Right atrium auricular region (tissue), 2 donors: ENCODE measurements around the gene CCDC92B. TPM values are rescaled to one million over a fixed set of nuclear protein-coding genes. Genes with fewer than 3 reads are reported as not detected.
"Not testable (repeated sequence)": the region's sequence is repeated elsewhere in the genome, so short reads cannot be mapped to it uniquely, and the experiment has no call there.

ENCODE experiments used
- DNase-seq: peaks from one replicate; pipeline ENCODE4 v3.0.0-alpha.2; 2019; ENCODE audit warnings: low spot score
- H3K27ac ChIP-seq, 2 donors: fragments of 200-600 bp; sonication (generic); 1 replicate in 1 of 2; 2 replicates in 1 of 2; pipeline ENCODE4 v1.5.1; 2016 to 2019
- H3K27me3 ChIP-seq, 2 donors: fragments of 200-600 bp; sonication (generic); one replicate each; pipeline versions ENCODE4 v1.5.1 to v1.6.0; 2017 to 2019
- H3K36me3 ChIP-seq: fragments of 200-600 bp; sonication (generic); one replicate; pipeline ENCODE4 v1.5.1; 2016
- H3K4me1 ChIP-seq, 2 donors: fragments of 200-600 bp; sonication (generic); one replicate each; pipeline versions ENCODE4 v1.5.1 to v1.6.0; 2017 to 2019
- H3K4me3 ChIP-seq, 2 donors: fragments of 200-600 bp; sonication (generic); 1 replicate in 1 of 2; 2 replicates in 1 of 2; pipeline ENCODE4 v1.5.1; 2017 to 2019; ENCODE audit warnings: mild to moderate bottlenecking in 1 of 2, moderate library complexity in 1 of 2
- H3K9me3 ChIP-seq, 2 donors: fragments of 200-600 bp; sonication (generic); one replicate each; pipeline ENCODE4 v1.5.1; 2019
- CTCF ChIP-seq, 2 donors: fragments of 200-600 bp; sonication (generic); IDR thresholded peaks; one replicate each; pipeline ENCODE4 v1.5.1; 2019; ENCODE audit warnings: antibody characterized with exemption in 2 of 2
- microRNA counts, 2 donors: library from miRNA; unstranded; fragments of <30 nt; microRNA quantifications; one replicate each; lab custom pipeline; 2016 to 2017
- microRNA-seq, 2 donors: library from miRNA; unstranded; fragments of <30 nt; microRNA quantifications; one replicate each; pipeline ENCODE4, GENCODE V29; 2016 to 2017; ENCODE audit warnings: borderline number of aligned reads in 2 of 2, borderline replicate concordance in 1 of 2
- total RNA-seq, 2 donors: library from RNA; depleted of rRNA; stranded (reverse); fragments of >200 nt; gene quantifications; one replicate each; pipeline ENCODE4 v1.1.0, GENCODE V29; 2016

Gene CCDC92B
- total RNA-seq, 2 donors from 2014 or later, result not detected

GRCh38 chr17:2684549-2684948 lies 64.9 kb downstream of the CCDC92B start:
- DNase-seq, result peak; percentile 52

DNA sequence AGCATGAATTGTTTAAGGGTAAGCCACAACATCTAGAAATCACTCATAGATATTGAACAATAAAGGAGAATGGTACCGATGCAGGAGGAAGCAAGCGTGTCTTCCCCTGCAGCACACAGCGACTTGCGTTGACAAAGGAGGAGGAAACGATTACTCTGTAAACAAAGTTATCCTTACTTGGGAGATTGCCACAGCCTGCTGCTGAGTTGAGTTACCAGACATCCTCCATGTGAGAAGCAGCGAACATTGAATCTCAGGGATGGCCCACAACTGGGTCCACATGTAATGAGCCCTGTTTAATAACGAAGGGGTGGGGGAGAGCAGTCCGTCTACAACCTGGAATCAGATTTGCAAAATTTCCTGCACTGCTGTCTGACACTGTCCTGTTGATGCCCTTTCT lies 65.5 kb downstream of the CCDC92B start:
- Histone ChIP-seq H3K36me3 (peaks cover 37% of the 10 kb centered on the region), H3K4me3 (no peak overlapping the region), H3K27me3 (no peaks in the 10 kb centered on the region), H3K4me1 (peaks cover 0 to 28% of the 10 kb centered on the region in 2 donors), H3K9me3 (no peaks in the 10 kb centered on the region), H3K27ac (no peak overlapping the region)
- no peak for TF ChIP-seq CTCF (IDR thresholded peaks at IDR 0.05)
- DNase-seq, result peak; percentile 34

More at GRCh38 chr17:2684549-2684948, 64.9 kb downstream of the CCDC92B start:
- Histone ChIP-seq H3K4me3 (no peak overlapping the region), H3K4me1 (peaks cover 0 to 34% of the 10 kb centered on the region in 2 donors), H3K27me3 (no peaks in the 10 kb centered on the region), H3K36me3 (peaks cover 37% of the 10 kb centered on the region), H3K27ac (no peak overlapping the region), H3K9me3 (no peaks in the 10 kb centered on the region)
- no peak for TF ChIP-seq CTCF (IDR thresholded peaks at IDR 0.05)

GRCh38 chr17:2682176-2682938 lies 67.1 kb downstream of the CCDC92B start:
- Histone ChIP-seq H3K36me3 (peaks cover 50% of the 10 kb centered on the region), H3K27ac (no peak overlapping the region), H3K4me1 (peaks cover 0 to 14% of the 10 kb centered on the region in 2 donors), H3K4me3 (no peak overlapping the region), H3K27me3 (no peaks in the 10 kb centered on the region), H3K9me3 (no peaks in the 10 kb centered on the region)
- TF ChIP-seq CTCF (IDR thresholded peaks at IDR 0.05), result no peak
- DNase-seq, result no peak

DNA sequence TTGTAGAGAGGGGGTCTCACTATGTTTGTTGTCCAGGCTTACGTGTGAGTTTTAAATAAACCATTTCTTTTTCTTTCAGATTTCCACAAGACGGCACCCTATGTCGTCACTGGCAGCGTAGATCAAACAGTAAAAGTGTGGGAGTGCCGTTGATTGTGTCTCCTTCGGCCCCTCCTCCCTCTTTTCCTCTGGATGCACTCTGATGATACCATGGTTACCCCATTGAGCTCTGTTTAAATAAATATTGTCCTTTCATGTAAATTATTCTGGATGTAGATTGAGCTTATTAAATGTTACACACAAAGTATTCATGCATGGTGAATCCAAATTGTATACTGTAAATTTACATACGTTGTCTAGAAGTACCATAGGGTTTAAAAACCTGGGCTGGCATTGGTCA lies 67.8 kb downstream of the CCDC92B start:
- peak; percentile 36 for DNase-seq
- Histone ChIP-seq H3K4me3 (no peak overlapping the region), H3K9me3 (no peaks in the 10 kb centered on the region), H3K27ac (no peak overlapping the region), H3K36me3 (peaks cover 55% of the 10 kb centered on the region), H3K27me3 (no peaks in the 10 kb centered on the region), H3K4me1 (peaks cover 0 to 7% of the 10 kb centered on the region in 2 donors)
- TF ChIP-seq CTCF (IDR thresholded peaks at IDR 0.05), result no peak

DNA sequence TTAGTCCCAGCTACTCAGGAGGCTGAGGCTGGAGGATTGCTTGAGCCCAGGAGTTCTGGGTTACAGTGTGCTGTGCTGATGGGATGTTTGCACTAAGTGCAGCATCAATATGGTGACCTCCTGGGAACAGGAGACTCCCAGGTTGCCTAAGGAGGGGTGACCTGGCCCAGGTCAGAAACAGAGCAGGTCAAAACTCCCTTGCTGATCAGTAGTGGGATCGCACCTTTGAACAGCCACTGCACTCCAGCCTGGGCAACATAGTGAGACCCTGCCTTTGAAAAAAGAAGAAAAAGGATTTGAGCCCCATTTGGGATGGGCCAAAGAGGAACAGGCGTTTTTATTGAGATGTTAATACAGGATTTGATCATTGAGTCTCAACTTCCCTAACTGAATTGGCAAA lies 68.5 kb downstream of the CCDC92B start:
- no peak overlapping the region for H3K27ac ChIP-seq
- H3K27me3 ChIP-seq, result no peaks in the 10 kb centered on the region
- H3K36me3 ChIP-seq, result peaks cover 56% of the 10 kb centered on the region
- peaks cover 0 to under 1% of the 10 kb centered on the region in 2 donors for H3K4me1 ChIP-seq
- no peak overlapping the region for H3K4me3 ChIP-seq
- no peak for TF ChIP-seq CTCF (IDR thresholded peaks at IDR 0.05)
- DNase-seq, result no peak
- no peaks in the 10 kb centered on the region for H3K9me3 ChIP-seq

DNA sequence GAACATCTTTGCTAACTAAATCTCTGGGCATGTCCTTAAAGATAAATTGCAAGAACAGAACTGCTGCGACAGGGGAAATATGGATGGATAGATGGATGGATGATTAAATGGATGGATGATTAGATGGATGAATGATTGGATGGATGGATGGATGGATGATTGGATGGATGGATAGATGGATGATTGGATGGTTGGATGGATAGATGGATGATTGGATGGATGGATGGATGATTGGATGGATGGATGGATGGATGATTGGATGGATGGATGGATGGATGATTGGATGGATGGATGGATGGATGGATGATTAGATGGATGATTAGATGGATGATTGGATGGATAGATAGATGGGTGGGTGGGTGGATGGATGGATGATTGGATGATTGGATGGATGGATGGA lies 70.2 kb downstream of the CCDC92B start:
- not testable (repeated sequence) for H3K4me1 ChIP-seq, H3K27me3 ChIP-seq, H3K27ac ChIP-seq, H3K9me3 ChIP-seq, DNase-seq, H3K4me3 ChIP-seq
- H3K36me3 ChIP-seq, result peaks cover 65% of the 10 kb centered on the region

MicroRNA genes within 50 kb of the gene (microRNA counts, 767-probe panel; counts per million panel counts)
- 0 to 31.0 counts per million in 2 donors for microRNA hsa-miR-1253 (lab: Ali Mortazavi, UCI)

Small RNA genes within 50 kb of the gene (microRNA-seq; reads per million reads assigned to microRNA genes)
- gene MIR1253 (0 reads per million in 2 donors), gene MIR6776 (0 to 2.1 reads per million in 2 donors)

Other genes with a start within 250 kb of the CCDC92B start
- 10 to 100 TPM; 16.4 to 17.9 TPM for gene METTL16, start 237.8 kb downstream of the CCDC92B start, total RNA-seq
- 10 to 100 TPM; 55.4 to 71.6 TPM for gene PAFAH1B1, start 156.0 kb downstream of the CCDC92B start, total RNA-seq
- 100 to 1,000 TPM in 1 of 2 donors, 10 to 100 TPM in 1; 94.4 to 126 TPM for gene CLUH, start 37.9 kb downstream of the CCDC92B start, total RNA-seq
- 10 to 100 TPM; 22.4 to 32.9 TPM for gene RAP1GAP2, start 46.8 kb upstream of the CCDC92B start, total RNA-seq